Smooth muscle cell of the brain vasculature (primary cell): ENCODE data around the gene RAB7B.

Source experiments
- DNase-seq: peaks from one replicate; pipeline ENCODE4 v3.0.0-alpha.2; 2012; ENCODE audit warnings: low read depth, low spot score

RAB7B gene

GRCh38 chr1:205927247-205927646 is 75.9 kb downstream of the RAB7B start:
- DNase-seq, result no peak
